GM12892 (cell line): ENCODE measurements around the gene NAPSA.

Source experiments
- POLR2A ChIP-seq: IDR thresholded peaks from 2 replicates; pipeline ENCODE4 v1.6.1; 2011; ENCODE audit warnings: low read depth, low read length, control low read depth
- POLR2AphosphoS5 ChIP-seq: IDR thresholded peaks from 2 replicates; pipeline ENCODE4 v1.6.1; 2011; ENCODE audit warnings: low read depth, low read length, control low read depth

DNA sequence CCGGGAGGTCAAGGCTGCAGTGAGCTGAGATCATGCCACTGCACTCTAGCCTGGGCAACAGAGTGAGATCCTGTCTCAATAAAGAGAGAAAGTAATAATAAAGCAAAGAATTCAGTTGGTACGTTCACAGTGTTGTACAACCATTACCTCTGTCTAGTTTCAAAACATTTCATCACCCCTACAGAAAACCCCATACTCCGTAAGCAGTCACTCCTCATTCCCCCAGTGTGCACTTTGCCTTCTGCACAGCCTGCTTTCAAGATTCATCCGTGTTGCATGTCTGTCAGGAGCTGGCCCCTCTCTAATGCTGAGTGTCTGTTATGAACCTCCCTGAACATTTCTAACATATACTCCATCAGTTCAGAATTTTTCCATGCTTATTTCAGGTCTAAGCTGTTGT lies 28.1 kb upstream of the NAPSA start:
- TF ChIP-seq POLR2A (no peak), POLR2AphosphoS5 (no peak)
